Activated T-cell treated with anti-CD3 and anti-CD28 coated beads, Interleukin-2, amount 50 U/mL, for 1 hour (primary cell): ENCODE measurements around the gene FBXW10B.
"Not testable (repeated sequence)": the region's sequence is repeated elsewhere in the genome, so short reads cannot be mapped to it uniquely, and the experiment has no call there.

ENCODE experiments used
- DNase-seq: peaks from one replicate; pipeline ENCODE4 v3.0.0-alpha.2; 2020

The FBXW10B gene

GRCh38 chr17:15629991-15630390 lies 10.5 kb upstream of the FBXW10B start:
- DNase-seq = not testable (repeated sequence)

- not testable (repeated sequence) for DNase-seq
Observed at GRCh38 chr17:15623661-15624209, 4.2 kb upstream of the FBXW10B start.

GRCh38 chr17:15623255-15623654 lies 3.8 kb upstream of the FBXW10B start:
- DNase-seq = not testable (repeated sequence)

- DNase-seq = not testable (repeated sequence)
Observed at GRCh38 chr17:15622124-15622523, 2.6 kb upstream of the FBXW10B start.

- not testable (repeated sequence) for DNase-seq
Observed at GRCh38 chr17:15616828-15617227, 2.7 kb downstream of the FBXW10B start.

- DNase-seq = not testable (repeated sequence)
Observed at GRCh38 chr17:15615850-15616249, 3.7 kb downstream of the FBXW10B start.

- DNase-seq = not testable (repeated sequence)
Observed at GRCh38 chr17:15613111-15613510, 6.4 kb downstream of the FBXW10B start.

GRCh38 chr17:15592960-15593359 lies 26.5 kb downstream of the FBXW10B start:
- not testable (repeated sequence) for DNase-seq

GRCh38 chr17:15591986-15592385 lies 27.5 kb downstream of the FBXW10B start:
- not testable (repeated sequence) for DNase-seq

- not testable (repeated sequence) for DNase-seq
Observed at GRCh38 chr17:15590844-15591243, 28.7 kb downstream of the FBXW10B start.

- not testable (repeated sequence) for DNase-seq
Observed at GRCh38 chr17:15589544-15590536, 29.7 kb downstream of the FBXW10B start.

GRCh38 chr17:15588017-15588416 lies 31.5 kb downstream of the FBXW10B start:
- not testable (repeated sequence) for DNase-seq

- not testable (repeated sequence) for DNase-seq
Observed at GRCh38 chr17:15583313-15583712, 36.2 kb downstream of the FBXW10B start.

- DNase-seq = not testable (repeated sequence)
Observed at GRCh38 chr17:15581462-15581861, 38.0 kb downstream of the FBXW10B start.

- not testable (repeated sequence) for DNase-seq
Observed at GRCh38 chr17:15576848-15577247, 42.7 kb downstream of the FBXW10B start.

GRCh38 chr17:15574660-15575059 lies 44.8 kb downstream of the FBXW10B start:
- DNase-seq = not testable (repeated sequence)

GRCh38 chr17:15573870-15574269 lies 45.6 kb downstream of the FBXW10B start:
- DNase-seq = not testable (repeated sequence)
